GM12873 (cell line): ENCODE measurements around the gene RTBDN.

Experiments used
- TF ChIP-seq, protein P1 (sequence below): IDR thresholded peaks from 2 replicates; pipeline ENCODE4 v1.5.1; 2012; ENCODE audit warnings: low read depth, mild to moderate bottlenecking, moderate library complexity, low read length, control low read depth; ENCODE audit not compliant: insufficient read depth; ENCODE audit errors: missing control alignments

RTBDN gene

GRCh38 chr19:12865746-12866415 is 31.5 kb upstream of the RTBDN start:
- TF ChIP-seq, protein P1, sequence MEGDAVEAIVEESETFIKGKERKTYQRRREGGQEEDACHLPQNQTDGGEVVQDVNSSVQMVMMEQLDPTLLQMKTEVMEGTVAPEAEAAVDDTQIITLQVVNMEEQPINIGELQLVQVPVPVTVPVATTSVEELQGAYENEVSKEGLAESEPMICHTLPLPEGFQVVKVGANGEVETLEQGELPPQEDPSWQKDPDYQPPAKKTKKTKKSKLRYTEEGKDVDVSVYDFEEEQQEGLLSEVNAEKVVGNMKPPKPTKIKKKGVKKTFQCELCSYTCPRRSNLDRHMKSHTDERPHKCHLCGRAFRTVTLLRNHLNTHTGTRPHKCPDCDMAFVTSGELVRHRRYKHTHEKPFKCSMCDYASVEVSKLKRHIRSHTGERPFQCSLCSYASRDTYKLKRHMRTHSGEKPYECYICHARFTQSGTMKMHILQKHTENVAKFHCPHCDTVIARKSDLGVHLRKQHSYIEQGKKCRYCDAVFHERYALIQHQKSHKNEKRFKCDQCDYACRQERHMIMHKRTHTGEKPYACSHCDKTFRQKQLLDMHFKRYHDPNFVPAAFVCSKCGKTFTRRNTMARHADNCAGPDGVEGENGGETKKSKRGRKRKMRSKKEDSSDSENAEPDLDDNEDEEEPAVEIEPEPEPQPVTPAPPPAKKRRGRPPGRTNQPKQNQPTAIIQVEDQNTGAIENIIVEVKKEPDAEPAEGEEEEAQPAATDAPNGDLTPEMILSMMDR = no peak

DNA sequence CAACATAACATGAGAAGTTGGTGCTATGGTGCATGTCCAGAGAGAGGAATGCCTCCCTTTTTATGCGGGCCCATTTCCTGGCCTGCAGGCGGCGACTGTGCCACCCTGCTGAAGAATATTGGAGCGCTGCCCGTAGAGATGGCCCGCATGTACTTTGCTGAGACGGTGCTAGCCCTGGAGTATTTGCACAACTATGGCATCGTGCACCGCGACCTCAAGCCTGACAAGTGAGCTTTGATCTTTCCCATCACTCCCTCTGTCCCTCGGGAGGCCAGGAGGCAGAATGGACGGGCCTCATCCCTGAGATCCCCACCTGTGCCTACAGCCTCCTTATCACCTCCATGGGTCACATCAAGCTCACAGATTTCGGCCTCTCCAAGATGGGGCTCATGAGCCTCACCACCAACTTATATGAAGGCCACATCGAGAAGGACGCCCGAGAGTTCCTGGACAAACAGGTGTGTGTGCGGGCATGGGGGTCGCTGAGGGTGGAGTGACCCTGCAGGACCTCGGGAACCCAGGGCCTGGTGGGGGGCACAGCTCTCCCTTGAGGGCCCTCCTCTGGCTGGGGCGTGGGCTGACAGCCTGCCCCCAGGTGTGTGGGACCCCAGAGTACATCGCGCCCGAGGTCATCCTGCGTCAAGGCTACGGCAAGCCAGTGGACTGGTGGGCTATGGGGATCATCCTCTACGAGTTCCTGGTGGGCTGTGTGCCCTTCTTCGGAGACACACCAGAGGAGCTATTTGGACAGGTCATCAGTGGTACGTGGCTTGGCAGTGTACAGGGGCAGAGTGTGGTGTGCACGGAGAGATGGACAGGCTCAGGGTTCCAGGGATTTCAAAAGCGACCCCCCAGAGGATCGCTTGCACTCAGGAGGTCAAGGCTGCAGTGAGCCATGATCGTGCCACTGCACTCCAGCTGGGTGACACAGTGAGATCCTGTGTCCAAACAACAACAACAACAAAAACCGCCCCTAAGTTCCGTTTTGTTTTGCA is 30.6 kb upstream of the RTBDN start:
- TF ChIP-seq, protein P1 = no peak

- TF ChIP-seq, protein P1 = no peak
Observed at GRCh38 chr19:12864143-12864542, 29.8 kb upstream of the RTBDN start.

- TF ChIP-seq, protein P1 = no peak
Observed at GRCh38 chr19:12859546-12859945, 25.2 kb upstream of the RTBDN start.

DNA sequence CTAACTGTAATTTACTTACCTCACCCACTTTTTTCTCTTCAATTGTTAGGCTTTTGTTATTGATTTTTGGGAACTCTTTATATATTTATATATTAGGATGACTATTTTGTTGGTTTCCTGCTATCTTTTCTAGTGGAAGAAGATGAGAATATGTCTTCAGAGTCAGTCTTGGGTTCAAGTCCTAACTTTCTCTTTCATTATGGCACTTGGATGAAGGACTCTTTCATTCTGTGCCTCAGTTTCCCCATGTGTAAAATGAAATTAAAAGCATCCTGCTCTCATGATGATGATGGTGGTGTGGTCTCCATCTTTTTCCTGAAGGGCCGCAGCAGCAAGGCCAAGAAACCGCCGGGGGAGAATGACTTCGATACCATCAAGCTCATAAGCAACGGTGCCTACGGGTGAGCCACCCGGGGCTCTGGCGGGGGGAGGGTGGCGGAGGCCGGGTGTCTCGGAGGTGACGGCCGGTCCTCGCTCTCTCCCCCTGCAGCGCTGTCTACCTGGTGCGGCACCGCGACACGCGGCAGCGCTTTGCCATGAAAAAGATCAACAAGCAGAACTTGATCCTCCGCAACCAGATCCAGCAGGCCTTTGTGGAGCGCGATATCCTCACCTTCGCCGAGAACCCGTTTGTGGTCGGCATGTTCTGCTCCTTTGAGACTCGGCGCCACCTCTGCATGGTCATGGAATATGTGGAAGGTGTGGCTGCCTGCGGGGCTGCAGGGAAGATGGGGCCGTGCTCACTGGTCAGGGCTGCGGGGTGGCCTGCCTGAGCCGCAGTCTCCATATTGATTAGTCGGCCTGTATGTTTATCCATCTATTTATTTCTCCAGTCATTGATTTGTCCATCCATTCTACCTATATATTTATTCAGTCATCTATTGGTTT is 23.9 kb upstream of the RTBDN start:
- TF ChIP-seq, protein P1 = no peak

DNA sequence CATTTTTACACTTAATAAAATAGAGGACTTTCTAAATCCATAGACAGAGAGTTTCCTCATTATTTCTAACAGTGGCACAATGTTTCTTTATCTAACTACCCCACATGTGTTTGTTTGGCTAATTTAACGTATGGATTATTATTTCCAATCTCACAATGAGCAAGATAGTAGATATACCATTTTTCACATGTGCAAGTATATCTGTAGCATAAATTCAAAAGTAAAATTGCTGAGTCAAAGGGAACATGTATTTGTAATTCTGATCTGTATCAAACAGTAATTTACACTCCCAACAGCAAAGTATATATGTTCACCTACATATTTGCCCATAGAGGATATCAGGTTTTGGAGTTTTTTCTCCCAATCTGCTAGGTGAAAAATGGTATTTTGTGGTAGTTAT is 22.3 kb upstream of the RTBDN start:
- TF ChIP-seq, protein P1 = no peak
